NB4 (cell line): ENCODE results near the gene ZFPM1.

Source experiments
- CTCF ChIP-seq: IDR thresholded peaks from one replicate; pipeline ENCODE4 v1.5.1; 2012; ENCODE audit warnings: low read depth, low read length
- MYC ChIP-seq: IDR thresholded peaks from 2 replicates; pipeline ENCODE4 v1.6.1; 2011; ENCODE audit warnings: low read depth, low read length
- POLR2A ChIP-seq: IDR thresholded peaks from 2 replicates; pipeline ENCODE4 v1.6.1; 2011; ENCODE audit warnings: mild to moderate bottlenecking; ENCODE audit not compliant: insufficient read length; ENCODE audit errors: extremely low read depth
- TF ChIP-seq, protein P1 (sequence below): IDR thresholded peaks from 2 replicates; pipeline ENCODE4 v1.6.1; 2011; ENCODE audit warnings: low read depth, low read length

DNA sequence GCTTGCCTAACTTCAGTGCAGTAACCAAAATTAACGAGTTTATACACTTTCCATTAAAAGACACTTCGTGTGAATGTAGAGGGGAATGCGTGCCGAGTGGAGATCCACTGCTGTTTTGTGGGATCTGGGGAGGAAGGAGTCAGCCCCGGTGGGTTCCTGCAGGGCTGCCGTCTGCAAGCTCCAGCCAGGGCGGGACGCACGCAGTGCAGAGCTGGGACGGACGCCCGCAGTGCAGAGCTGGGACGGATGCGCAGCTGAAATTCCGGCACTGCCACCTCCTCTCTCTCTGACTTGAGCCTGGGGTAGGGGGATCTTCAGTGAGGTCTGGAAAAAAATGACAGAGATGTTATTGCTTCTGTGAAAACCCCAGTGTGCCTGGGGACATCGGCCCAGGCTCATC is 100.7 kb downstream of the ZFPM1 start:
- no peak for TF ChIP-seq CTCF
- no peak for TF ChIP-seq POLR2A
- TF ChIP-seq, protein P1, sequence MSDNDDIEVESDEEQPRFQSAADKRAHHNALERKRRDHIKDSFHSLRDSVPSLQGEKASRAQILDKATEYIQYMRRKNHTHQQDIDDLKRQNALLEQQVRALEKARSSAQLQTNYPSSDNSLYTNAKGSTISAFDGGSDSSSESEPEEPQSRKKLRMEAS, result no peak
- no peak for TF ChIP-seq MYC
